A172 (cell line): ENCODE data around the gene DDX28. TPM values are rescaled to one million over a fixed set of nuclear protein-coding genes. Genes with fewer than 3 reads are reported as not detected.
"Not testable (repeated sequence)": the region's sequence is repeated elsewhere in the genome, so short reads cannot be mapped to it uniquely, and the experiment has no call there.

Source experiments
- DNase-seq: peaks from one replicate; pipeline ENCODE4 v3.0.0-alpha.2; 2015; ENCODE audit warnings: low spot score
- total RNA-seq: library from RNA; depleted of rRNA; stranded (reverse); fragments of >200 nt; shearing (Covaris generic); gene quantifications from 2 replicates; pipeline ENCODE4 v1.2.3, GENCODE V29; 2014

Gene DDX28
- total RNA-seq, 1 experiment from 2014 or later = 10.2 TPM

DNA sequence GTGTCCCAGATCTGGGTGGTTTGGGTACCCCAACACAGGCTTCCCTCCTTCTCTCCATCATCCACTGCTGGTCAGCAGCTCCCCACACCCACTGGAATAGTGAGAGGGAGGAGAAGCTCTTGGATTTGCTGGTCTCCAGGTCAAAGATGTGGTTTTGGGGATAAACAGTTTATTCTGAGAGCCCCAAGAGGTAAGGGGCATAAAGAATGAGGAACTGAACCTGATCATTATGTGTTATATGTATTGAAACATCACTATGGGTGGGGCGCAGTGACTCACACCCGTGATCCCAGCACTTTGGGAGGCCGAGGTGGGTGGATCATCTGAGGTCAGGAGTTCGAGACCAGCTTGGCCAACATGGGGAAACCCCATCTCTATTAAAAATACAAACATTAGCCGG is 27.6 kb downstream of the DDX28 start:
- DNase-seq = no peak

DNA sequence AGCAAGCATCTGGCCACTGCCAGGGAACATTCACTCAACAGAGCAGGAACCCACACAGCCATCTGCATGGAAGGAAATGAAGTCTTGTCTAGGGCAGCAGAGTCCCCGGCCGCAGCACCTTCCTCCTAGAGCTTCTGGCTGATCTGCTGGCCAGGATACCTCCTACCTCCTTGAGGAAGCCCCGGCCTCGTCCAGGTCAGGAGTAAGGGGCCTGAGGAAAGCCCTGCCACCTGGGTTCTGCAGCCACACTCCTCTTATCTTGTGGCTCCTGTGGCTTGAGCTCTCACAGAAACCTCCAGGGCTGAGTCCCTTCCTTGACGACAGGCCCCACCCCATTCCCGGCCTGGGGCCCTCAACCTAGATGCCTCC is 29.0 kb downstream of the DDX28 start:
- not testable (repeated sequence) for DNase-seq

DNA sequence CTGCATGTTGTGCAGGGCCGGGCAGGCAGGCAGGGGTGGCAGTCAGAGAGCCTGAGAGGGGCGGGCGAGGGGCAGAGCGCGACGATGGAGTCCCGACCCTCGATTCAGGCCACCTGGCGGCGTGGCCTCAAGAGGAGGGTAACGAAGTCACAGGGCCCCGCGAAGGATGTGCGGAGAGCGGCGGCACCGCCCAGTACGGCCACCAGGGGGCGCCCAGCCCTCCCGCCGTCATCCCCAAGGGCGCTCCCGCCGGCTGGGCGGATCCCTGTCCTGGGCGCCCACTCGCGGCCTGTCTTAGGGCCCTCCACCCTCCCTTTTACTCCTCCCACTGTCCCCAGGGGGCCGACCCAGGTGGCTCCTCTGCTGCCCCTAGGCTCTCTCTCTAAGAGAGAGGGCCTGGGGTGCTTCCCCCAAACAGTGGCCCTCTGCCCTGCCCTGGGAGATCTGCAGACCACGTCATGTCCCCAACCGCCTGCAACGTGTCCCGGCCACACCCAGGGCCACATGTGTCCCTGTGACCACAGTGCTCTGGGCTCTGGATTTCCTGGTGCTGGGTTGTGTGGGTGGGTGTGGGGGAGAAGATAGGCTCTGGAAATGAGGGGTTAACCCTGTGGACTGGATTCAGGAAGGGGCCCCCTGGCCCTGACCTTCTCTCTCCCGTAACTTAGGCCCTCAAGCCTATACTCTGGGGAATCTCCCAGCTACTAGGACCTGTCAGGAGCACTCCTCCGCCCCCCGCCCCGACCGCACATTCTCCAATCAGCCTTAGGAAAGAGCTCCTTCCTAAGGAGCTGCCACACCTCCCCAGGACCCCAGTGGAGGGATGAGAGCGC is 29.6 kb downstream of the DDX28 start:
- DNase-seq = peak; percentile 23

DNA sequence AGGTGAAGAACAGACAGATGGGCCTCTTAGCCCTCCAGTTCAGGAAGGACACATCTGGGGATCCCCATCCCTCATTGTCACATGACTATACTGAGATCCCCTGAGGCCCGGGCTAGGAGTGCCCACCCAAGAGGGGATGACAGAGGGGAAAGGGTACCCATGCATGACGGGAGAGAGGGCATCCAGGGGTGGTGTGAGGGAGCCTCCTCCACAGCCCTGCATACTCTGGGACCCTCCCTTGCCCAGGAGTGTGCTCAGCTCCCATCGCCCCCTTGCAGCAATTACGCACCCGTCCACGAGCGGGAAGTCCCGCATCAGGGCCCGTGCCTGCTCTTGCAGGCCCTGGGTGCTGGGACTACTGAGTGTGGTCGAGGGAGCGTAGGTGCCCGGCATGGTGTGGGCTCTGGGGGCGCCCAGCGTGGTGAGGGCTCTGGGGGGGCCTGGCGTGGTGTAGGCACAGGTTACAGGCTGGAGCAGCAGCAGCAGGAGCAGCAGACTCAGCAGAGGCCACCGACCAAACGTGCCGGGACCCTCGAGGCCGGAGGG is 30.3 kb downstream of the DDX28 start:
- no peak for DNase-seq

DNA sequence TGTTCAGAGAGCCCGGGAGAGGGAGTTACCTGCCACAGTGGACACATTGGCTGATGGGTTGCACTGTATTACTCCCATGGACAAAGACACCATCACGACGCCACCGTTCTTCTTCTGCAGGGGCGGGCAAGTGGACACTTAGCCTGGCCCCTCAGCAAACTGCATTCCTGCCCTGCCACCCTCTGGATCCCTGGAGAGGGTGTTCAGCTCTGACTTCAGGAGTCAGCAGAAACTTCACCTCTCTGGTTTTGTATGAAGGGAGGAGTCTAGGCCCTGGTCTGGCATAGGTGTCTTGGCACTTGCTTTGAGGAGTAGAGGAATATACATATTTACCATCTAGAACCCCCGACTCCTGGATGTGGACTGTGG is 33.0 kb downstream of the DDX28 start:
- DNase-seq = no peak

DNA sequence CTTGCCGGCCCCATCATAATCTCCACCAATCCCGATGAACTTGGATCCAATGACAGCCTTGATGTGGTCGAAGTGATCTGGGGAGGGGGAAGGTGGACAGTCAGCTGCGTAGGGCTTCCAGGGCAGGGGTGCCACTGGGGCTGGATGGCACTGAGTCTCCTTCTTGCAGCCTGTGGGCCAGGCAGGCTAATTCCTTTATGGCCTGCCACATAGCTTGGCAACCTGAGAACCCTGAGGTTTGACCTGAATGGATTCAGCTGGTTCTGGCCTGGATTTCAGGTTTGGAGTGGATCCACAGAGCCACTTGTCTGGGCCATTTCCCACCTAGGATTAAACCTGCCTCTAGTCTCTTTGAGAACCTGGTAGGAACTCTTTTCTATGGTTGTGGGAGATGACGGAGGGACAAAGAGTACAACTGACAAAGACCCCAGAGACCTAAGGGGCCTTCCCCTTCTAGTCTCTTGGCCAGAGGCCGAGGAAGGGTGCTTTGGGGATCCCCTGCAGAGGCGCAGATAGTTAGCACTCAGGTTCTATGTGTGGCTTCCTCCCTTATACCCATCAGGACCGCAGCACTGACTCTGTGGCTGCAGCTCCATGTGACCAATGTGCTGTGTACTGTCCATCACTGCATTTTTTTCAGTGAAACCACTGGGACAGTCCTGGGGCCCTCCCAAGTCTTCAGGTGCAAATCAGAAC is 33.6 kb downstream of the DDX28 start:
- DNase-seq = no peak

DNA sequence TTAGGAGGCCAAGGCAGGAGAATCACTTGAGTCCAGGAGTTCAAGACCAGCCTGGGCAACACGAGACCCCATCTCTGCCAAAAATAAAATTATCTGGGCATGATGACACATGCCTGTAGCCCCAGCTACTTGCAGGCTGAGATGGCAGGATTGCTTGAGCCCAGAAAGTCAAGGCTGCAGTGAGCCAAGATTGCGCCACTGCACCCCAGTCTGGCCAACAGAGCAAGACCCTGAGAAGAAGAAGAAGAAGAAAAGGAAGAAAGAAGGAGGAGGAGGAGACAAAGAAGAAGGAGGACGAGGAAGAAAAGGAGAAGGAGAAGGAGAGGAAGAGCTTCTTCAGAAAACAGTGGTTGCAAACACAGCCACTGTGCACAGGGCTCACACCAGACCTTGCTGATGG is 34.4 kb downstream of the DDX28 start:
- DNase-seq = no peak

DNA sequence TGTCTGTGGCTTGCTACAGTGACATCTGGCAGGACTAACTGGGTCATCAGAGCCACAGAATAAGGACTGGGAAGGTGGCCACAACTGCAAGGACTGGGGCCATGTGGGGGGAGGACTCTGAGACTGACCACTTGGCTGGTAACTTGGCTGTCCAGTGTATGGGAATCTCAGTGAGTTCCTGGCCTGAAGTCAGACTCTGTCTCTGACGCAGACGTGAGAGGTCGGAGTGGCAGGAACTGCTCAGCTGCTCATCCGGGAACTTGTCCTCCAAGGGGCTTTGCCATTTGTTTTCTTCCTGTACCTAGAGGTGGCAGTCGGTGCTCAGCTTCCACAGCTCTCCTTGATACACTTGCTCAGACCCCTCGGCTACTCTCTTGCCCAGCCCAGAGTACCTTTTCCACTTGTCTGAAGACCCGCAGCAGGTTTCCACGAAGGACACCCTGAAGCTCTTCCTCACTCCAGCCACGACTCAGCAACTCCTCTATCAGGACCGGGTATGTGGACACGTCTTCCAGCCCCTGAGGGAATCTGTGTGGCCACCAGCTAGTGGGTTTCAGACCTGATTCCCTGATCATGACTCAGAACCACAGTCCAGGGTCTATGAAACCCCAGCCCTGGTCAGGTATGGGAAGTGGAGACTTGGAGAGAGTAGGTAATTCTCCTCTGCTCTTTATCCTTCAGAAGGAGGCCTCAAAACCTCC is 35.4 kb downstream of the DDX28 start:
- DNase-seq = no peak

DNA sequence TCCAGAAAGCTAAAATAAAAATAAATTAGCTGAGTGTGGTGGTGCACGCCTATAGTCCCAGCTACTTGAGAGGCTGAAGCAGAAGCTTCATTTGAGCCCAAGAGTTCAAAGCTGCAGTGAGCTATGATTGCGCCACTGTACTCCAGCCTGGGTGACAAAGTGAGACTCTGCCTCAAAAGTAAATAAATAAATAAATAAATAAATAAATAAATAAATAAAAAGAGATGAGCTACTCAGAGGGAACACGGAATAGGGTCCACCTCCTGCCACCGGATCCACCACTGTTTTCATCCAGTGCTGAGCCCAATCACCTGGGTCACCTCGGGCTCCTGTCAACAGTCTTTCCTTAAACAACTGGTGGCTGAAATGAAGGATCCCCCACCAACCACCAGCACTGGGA is 36.1 kb downstream of the DDX28 start:
- no peak for DNase-seq

DNA sequence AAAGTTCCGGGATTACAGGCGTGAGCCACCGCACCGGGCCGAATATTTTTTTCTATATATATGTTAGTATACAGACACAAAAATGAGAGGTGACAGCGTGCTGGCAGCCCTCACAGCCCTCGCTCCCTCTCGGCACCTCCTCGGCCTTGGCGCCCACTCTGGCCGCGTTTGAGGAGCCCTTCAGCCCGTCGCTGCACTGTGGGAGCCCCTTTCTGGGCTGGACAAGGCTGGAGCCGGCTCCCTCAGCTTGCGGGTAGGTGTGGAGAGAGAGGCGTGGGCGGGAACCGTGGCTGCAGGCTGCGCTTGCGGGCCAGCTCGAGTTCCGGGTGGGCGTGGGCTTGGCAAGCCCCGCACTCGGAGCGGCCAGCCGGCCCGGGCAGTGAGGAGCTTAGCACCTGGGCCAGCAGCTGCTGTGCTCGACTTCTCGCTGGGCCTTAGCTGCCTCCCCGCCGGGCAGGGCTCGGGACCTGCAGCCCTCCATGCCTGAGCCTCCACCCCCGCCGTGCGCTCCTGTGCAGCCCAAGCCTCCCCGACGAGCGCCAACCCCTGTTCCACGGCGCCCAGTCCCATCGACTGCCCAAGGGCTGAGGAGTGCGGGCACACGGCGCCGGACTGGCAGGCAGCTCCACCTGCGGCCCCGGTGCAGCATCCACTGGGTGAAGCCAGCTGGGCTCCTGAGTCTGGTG is 40.9 kb downstream of the DDX28 start:
- DNase-seq = no peak

DNA sequence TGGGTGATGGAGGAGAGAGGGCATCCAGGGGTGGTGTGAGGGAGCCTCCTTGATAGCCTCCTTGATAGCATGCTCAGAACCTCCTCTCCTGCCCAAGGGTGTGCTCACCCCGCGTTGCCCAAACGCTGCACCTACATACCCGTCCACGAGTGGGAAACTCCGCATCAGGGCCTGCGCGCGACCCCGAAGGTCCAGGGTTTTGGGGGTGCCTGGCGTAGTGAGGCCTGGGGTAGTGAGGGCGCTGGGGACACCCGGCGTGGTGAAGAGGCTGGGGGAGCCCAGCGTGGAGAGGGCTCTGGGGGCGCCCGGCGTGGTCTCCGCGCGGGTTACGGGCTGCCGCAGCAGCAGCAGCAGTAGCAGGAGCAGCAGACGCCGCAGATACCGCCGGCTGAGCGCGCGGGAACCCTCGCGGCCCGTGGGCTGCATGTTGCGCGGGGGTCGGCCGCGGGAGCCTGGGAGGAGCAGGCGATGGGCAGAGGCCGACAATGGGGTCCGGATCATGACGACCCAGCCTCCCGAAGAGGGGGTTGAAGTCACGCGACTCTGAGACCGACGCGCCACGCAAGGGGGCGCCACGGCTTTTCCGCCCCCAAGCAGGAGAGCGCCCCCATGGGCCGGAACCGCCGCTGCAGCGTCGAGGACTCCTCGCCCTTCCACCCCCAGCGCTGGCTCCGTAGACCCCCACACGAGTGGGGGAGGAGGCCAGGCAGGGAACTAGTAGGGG is 42.9 kb downstream of the DDX28 start, which contains the start of gene DPEP3:
Gene DPEP3, minus strand, starts transcription at position 545 of the 724 bp plus-strand sequence. Its CDS starts 119 bp downstream, at position 426.
- no peak for DNase-seq

DNA sequence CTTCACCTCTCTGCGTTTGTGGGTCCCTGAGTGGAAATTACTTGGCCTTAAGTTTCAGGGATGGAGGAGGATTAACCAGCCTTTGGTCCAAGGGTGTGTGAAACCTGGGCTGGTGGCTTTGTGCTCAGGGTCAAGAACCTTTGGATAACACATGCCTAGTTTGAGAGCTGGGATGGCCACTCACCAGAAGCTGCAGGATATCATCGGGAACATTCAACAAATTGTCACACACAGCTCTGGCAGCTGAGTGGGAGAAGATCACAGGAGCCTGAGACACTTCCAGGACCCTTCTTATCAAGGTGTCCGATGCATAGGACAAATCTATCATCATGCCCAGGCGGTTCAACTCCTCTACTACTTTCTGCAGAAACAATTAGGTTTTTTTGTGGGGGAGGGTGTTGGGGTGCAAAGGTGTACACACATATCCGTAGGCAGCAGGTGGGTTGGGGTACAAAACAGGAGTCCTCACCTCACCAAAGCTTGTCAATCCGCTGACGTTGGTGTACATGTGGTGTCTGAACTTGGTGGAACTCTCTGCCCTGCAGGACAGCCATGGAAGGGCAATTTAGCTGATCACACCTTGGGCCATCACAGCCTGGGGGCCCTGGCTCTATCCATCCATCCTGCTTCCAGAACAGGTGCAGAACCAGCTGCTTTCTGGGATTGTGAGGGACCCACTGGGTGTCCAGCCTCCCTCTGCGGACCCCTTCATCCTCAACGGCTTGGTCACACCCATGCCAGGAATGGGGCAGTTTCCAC is 45.4 kb downstream of the DDX28 start:
- no peak for DNase-seq

DNA sequence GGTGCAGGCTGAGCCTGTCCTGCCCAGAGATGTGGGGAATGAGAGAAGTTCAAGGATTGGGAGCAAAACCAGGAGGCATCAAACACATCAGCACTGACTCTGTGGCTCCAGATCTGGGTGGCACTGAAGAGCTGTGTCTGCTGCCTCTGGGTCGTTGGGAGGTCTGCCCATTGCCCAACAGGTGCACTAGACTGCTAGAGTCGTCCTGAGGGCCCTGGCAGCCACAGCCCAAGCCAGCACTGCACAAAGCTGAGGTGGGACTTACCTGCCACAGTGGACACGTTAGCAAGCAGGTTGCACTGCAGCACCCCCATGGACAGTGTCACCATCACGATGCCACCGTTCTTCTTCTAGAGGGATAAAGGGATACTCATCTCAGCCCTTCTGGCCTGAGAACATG is 46.0 kb downstream of the DDX28 start:
- DNase-seq = no peak

DNA sequence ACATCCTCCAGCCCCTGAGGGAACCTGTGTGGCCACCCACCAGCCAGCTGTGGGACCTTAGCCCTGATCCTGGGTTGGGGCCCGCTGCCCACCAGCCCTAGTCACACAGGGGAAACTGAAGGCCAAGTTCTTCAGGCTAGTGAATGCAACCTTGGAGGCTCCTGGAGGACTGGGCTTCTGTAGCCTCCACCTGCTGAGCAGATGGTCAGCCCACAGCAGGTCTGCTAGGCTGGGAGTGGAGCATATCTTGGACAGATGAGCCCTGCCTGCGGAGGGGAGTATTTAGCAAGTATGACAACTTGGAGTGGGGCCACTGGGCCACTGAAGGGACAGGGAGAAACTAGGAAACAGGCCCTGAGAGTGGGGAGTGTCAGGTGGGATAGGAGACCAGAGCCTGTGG is 46.8 kb downstream of the DDX28 start:
- DNase-seq = no peak

DNA sequence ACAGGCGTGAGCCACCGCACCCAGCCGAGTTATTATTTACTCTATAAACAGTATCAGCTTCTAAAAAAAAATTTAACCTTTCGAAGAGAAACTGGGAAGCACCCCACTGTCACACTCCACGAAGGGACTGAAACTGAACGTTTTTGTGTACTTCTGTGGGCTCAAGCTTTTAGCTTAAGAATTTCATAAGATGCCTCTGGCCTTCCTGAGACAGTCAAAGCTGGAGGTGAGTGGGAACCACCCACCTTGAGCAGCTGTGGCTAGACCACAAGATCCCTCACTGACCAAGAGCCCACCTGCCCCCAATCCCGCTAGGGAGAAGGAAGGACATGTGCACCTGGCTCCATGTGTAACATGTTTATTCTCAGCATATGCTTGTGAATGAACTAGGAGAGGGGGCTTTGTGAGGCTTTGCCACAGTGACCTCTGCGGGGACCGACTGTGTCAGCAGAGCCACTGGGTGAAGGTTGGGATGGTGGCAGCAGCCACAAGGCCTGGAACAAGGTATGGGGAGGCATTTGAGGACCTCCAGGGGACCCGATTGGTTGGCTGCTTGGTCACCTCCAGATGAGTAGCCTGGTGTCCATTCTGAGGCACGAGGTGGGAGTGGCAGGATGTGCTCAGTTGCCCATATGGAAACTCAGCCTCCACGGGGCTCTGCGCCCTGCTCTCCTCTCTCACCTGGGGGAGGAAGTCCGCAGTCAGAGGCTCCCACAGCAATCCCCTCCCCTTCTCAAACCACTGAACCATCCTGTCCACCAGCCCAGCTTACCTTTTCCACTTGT is 47.5 kb downstream of the DDX28 start:
- no peak for DNase-seq

DNA sequence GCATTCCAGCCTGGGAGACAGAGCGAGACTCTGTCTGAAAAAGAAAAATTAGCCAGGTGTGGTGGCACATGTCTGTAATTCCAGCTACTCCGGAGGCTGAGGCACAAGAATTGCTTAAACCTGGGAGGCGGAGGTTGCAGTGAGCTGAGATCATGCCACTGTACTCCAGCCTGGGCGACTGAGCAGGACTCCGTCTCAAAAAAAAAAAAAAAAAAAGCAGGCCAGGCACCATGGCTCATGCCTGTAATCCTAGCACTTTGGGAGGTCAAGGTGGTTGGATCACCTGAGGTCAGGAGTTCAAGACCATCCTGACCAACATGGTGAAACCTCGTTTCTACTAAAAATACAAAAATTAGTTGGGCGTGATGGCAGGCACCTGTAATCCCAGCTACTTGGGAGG is 50.7 kb downstream of the DDX28 start:
- not testable (repeated sequence) for DNase-seq

DNA sequence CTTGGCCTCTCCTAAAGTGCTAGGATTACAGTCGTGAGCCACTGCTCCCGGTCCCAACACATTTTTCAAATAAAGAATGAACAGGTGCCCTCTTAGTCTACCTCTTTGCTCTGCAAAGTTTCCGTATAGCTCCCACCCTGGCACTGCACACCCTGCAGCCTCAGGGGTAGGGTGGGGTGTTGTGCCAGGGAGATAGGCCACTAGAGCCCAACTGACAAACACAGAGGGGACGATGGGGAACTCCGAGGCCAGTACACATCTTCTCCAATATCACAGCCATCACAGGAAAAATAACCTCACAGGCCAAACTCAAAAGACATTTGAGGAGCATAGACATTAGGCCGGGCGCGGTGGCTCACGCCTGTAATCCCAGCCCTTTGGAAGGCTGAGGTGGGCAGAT is 51.9 kb downstream of the DDX28 start:
- DNase-seq = no peak
